ENCODE results near the gene MED22.

- no peak for TF ChIP-seq CTCF (IDR thresholded peaks at IDR 0.05)
- TF ChIP-seq EZH2 (IDR thresholded peaks at IDR 0.05), result no peak
- TF ChIP-seq EZH2phosphoT487 (IDR thresholded peaks at IDR 0.05), result no peak
Observed at GRCh38 chr9:133367778-133368177, 19.8 kb upstream of the MED22 start.

Measured in neural progenitor cell (in vitro differentiated cells).